Activated CD4-positive, alpha-beta T cell treated with anti-CD3 and anti-CD28 coated beads for 1 hour (primary cell): Measurements from ENCODE around the gene FBRSL1.
"Not testable (repeated sequence)": the region's sequence is repeated elsewhere in the genome, so short reads cannot be mapped to it uniquely, and the experiment has no call there.

Source experiments
- DNase-seq: peaks from one replicate; pipeline ENCODE4 v3.0.0-alpha.2; 2020

FBRSL1 gene

DNA sequence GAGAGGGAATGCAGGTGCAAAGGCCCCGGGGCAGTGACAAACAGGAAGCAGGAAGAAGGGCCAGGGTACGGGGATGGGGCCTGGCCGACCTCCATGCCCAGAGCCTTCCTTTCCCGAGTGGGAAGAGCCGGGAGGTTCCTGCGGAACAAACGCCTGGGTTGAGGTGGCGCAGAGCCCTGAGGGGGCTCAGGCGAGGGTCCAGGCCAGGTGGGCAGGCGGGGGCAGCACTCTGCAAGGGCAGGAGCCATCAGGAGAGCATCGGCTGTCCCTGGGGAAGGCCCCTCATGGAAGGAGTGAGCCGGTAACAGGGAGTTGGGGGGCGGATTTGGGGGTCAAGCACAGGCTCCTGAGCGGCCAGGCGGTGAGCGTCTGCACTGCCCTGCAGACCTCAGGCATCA, 18.1 kb upstream of the FBRSL1 start:
- no peak for DNase-seq

DNA sequence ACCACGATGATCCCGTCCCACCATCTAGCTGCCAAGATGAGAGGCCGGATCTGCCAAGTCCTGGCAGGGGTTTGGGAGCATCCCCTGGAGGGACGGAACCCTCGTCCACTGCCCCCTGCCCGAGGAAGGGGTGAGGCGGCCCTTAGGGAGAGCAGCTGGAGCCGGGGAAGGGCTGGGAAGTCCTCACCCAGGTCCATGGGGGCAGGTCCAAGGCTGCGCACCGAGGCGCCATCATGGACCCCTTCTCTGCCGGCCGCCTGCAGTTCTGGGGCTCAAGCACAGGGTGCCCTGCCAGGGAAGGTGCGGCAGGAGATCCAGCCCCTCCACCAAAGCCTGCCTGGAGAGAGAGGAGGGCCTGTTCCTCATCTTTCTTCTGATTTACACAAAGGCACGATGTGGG, 17.6 kb upstream of the FBRSL1 start:
- DNase-seq: no peak

DNA sequence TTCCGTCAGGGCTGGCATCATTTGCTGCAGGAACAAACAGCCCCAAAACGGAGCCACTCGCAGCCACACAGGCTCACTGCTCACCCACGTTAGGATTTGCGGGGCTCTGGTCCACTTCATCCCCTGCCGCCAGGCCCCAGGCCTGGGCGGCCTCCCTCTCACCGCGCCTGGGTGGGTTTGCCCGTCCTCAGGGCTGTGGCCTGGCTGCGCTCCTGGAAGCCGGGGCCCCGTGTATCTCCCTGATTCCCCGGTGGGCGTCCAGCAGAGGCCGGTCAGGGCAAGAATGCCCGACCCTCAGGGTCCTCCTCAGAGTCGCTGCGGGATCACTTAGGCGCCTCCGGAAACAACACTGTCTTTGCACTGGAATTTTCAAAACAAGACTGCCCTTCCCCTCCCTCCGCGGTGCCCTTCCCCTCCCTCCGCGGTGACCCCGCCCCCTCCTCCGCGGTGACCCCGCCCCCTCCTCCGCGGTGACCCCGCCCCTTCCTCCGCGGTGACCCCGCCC, 15.7 kb upstream of the FBRSL1 start:
- no peak for DNase-seq

DNA sequence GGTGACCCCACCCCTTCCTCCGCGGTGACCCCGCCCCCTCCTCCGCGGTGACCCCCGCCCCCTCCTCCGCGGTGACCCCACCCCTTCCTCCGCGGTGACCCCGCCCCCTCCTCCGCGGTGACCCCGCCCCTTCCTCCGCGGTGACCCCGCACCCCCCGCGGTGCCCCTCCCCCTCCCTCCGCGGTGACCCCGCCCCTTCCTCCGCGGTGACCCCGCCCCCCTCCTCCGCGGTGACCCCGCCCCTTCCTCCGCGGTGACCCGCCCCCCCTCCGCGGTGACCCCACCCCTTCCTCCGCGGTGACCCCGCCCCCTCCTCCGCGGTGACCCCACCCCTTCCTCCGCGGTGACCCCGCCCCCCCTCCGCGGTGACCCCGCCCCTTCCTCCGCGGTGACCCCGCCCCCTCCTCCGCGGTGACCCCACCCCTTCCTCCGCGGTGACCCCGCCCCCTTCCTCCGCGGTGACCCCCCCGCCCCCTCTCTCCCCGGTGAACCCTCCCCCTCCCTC, 15.1 kb upstream of the FBRSL1 start:
- DNase-seq: not testable (repeated sequence)

DNA sequence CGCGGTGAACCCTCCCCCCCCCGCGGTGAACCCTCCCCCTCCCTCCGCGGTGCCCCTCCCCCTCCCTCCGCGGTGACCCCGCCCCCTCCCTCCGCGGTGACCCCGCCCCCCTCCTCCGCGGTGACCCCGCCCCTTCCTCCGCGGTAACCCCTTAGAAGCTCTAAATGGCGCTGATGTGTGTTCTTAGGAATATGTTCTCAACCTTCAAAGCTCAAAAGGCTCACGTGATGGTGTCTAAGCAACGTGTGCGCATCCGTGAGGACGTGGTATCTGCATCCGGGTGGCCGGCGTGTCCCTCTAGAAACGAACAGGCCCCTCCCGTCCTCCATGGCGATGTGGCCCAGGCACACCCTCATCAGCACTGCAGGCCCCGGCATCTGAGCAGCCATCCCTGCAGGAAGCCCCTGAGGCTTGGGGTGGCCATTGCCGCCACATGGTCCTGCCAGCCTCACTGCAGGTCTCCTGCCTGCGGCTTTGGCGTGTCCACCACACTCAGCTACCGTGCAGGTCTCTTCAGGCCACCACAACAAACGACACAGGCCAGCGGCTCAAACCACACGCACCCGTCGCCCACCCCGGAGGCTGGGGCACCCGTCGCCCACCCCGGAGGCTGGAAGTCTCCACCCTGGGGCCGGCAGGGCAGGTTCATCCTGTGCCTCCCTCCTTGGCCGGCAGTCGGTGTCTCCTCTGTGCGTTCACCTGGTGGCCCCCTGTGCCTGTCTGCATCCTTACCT, 14.5 kb upstream of the FBRSL1 start:
- no peak for DNase-seq

DNA sequence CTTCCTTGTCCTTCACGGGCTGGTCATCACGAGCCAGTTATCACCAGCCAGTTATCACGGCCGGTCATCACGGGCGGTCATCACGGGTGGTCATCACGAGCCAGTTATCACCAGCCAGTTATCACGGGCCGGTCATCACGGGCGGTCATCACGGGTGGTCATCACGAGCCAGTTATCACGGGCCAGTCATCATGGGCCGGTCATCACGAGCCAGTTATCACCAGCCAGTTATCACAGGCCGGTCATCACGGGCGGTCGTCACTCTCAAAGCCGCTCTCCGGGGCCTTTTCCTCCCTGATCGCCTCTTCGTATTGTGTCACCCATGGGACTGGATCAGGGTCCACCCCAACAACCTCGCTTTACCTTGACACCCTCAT, 13.9 kb upstream of the FBRSL1 start:
- no peak for DNase-seq

DNA sequence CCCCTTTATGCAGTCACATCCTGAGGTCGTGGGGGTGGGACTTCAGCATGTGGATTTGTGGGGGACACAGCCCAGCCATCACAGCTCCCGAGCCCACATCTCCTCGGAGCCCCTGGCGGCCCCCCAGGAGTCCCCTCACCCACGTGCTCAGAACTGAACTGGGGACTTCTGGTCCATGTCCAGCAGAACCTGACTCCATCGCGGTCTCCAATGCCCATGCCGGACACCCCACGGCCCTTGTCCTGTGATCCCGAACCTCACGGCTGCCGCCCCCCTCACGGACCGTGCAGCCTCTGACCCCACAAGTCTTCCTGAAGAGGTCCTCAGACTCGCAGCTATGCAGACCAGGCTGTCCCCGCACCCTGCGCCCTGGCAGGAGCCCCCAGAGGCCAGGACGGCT, 13.5 kb upstream of the FBRSL1 start:
- no peak for DNase-seq

DNA sequence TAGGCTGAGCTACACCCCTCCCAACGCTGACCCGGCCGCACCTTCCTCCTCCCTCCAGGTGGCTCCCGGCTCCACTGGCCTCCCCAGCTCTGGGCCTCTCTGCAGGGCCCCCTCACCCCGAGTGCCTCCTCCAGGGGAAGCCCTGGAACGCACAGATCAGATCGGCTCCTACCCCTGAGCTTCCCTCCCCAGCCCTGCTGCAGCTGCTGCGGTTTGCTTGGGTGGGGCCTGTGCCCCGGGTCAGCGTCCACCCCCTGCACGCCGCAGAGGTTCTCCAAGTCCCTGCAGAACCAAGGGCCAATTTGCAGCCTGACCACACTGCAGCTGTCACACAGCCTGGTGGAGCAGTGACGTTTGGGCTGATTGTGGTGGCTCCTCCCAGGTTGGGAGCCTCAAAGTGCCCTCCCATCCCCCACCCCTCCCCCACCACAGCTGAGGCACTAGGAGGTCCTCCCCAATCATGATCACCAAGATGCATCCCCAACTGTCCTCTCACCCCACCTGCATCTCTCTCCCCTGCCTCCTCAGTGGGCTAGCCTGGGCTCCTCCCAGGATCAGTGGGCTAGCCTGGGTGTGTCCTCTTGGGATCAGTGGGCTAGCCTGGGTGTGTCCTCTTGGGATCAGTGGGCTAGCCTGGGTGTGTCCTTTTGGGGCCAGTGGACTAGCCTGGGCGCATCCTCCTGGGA, 12.8 kb upstream of the FBRSL1 start:
- DNase-seq: no peak

DNA sequence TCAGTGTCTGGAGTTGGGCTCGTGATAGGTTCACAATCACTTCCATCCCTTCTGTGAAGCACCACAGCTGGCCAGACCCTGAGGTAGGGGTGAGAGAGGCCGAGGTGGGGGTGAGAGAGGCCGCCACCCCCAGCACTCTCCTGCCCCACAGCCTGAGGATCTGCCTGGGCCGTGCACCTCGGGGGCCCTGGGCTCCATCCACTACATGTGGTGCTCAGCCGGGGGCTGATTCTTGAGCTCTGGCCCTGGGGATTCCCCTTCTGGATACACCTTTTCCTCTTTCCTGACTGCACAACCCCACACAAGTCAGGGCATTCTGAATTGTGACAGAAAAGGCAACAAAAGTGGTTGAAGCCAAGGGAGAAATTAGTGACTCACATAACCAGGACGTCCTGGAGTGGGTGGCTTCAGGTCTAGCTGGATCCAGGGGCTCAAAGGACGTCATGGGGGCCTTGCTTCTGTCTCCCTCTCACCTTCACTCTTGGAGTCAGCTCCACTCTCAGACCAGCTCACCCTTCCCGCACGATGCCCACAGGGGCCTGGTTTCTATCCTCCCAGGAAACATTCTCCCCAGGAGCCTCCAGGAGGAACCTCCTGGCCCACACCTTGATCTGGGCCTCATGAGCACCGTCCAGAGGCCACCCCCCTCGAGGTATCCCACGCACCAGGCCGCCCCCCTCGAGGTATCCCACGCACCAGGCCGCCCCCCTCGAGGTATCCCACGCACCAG, 12.1 kb upstream of the FBRSL1 start:
- DNase-seq: no peak

DNA sequence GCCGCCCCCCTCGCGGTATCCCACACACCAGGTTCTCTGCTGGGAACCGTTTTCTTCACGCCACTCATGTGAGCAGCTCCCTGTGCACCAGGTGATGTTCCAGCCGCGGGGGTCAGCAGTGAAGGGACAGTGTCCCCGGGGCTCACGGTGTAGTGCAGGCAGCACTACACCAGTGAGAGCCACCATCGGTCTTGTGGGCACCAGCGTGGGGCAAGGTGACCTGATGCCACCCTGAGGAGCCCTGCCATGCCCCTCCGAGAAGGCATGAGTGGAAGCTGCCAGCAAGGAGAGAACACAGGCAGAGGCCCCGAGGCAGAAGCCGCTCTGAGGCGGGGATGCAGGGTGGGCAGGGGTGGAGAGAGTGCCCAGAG, 11.5 kb upstream of the FBRSL1 start:
- no peak for DNase-seq

DNA sequence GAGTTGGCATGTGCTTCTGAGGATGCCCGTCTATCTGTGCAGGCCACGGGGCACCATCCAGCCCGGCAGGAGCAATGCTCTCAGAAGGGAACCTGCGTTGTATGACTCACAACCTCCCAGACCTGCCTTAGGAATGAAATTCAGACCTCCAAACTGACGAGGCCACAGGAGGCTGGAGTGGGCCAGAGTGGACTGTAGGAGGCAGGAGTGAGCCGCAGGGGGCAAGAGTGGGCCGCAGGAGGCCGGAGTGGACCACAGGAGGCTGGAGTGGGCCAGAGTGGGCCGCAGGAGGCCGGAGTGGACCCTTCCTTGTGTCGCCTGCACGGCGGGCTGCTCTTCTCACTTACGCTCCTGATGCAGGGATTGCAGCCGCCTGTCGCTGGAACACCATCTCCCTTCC, 11.1 kb upstream of the FBRSL1 start:
- DNase-seq: no peak

DNA sequence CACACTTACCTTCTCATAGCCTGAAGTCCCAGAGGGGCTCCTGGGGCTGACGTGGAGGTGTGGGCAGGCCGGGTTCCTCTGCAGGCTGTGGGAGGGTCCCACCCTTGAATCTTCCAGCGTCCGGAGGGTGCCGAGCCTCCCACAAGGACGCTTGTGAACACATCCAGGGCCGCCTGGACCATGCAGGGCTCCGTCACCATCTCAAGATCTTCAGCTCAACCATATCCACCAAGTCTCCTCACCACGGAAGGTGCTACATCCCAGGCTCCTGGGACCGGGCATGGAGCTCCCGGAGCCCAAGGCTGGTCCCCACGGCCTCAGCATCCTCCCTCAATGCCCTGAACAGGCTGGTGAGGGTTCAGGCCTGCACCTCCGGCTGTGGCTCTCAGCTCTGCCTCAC, 10.7 kb upstream of the FBRSL1 start:
- no peak for DNase-seq

DNA sequence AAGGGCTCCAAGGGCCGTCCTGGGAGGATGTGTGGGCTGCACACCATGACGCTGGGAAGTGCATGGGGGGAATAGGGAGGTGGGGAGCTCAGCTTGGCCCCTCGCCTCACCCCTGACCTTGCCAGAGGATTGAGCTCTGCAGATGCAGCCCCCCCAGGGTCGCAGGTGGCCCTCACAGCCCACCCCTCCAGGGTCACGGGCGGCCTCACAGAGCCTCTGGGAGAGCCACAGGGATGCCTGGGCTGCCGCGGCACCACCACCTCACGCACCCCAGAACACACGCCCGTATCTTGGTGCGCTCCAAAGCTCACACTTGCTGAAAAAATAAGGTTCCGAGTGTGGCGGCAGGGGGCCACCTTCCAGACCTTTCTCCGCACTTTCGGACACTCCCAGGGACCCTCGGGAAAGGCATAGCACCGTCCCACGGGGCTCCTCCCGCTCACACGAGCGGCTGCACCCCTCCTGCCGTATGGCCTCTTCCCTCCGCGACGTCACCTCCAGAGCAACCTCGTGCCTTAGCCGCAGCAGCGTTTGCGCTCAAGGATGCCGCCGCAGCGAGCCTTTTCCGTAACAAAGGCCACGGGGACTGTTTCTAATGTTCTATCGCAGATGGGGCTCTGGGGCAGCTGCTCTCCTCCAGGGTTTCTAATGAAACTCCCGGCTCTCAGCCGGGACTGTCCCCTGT, 9.9 kb upstream of the FBRSL1 start:
- no peak for DNase-seq

DNA sequence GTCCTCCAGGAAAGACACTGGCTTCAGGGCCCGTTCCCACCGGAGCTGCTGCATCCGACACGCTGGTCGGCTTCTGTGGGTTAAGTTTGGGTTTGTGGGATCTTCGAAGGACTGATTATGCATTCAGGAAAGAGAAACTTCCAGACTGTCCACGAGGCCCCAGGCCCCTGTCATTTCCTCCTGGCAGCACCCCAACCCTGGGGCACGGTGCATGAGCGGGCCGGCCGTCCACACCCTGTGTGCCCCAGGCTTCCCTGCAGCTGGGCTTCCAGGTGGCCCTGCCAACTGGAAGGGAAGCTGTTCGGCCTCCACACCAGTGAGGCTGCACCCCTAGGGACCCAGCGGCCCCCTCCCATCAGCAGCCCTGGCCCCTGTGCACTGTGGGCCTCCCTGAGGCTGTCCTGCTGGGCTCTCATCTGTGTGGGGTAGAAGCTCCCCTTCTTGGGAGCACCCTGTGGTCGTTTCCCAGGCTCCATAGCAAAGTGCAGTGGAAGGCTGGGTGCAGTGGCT, 9.3 kb upstream of the FBRSL1 start:
- no peak for DNase-seq

DNA sequence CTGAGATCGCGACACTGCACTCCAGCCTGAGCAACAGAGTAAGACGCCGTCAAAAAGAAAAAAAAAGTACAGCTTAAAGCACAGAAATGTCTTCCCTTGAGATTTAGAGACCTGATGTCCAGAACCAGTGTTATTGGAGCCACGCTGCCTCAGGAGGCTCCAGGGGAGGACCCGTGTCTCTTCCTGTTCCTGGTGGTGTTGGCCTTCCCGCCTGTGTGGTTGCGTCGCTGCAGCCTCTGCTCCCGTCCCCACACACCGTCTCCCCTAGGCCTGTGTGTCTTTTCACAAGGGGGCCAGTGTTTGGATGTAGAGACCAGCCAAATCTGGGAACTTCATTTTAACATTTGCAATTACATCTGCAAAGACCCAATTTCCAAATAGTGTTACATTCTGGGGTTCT, 8.6 kb upstream of the FBRSL1 start:
- no peak for DNase-seq

DNA sequence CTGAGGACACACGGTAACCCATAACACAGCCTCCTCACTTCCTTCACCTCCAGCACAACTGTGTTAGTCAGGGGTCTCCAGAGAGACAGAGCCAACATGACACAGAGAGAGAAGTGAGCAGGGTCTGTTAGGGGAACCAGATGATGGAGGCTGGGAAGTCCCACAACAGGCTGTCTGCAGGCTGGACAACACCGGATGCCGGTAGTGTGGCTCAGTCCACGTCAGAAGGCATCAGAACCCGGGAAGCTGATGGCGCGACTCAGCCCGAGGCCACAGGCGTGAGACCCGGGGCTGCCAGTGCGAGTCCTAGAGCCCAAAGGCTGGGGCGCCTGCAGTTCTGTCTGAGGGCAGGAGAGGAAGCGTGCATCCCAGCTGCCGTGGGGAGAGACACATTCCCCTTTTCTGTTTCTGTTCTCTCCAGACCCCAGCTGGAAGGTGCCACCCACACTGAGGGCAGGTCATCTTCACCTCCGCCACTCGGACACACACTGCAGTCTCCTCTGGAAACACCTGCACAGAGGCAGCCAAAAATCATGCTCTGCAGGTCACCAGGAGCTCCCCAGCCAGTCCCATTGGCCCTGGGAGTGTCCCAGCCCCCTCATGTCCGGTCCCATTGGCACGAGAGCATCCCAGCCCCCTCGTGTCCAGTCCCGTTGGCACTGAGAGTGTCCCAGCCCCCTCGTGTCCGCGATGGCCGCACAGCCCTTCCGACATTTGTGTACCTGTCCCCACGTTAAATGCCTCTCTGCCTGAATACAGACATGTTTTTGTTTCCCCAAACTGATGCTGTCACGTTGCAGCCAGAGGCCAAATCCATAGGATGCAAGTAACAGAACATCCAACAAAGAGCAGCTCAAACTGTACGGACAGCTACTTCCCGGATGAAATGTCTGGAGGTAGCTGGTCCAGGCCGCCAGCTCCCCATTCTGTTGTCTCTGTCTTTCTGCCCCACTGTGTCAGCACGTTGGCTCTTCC, 7.9 kb upstream of the FBRSL1 start:
- DNase-seq: no peak

DNA sequence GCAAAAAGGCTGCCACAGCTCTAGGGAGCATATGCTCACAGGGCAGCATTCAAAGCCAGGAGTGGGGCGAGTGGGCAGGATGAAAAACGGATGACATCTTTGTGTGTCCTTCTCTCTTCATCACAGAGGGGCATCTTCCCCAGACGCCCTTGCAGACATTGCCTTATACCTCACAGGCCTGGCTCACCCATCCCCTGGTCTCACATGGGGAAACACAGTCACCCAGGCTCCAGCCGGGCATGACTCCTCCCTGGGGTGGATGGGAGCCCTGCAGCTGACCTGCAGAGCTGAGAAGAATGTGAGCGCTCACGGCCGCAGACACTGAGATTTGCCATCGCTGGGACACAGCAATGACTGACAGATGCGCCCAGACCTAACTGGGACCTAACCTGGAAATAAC, 7.2 kb upstream of the FBRSL1 start:
- DNase-seq: no peak

DNA sequence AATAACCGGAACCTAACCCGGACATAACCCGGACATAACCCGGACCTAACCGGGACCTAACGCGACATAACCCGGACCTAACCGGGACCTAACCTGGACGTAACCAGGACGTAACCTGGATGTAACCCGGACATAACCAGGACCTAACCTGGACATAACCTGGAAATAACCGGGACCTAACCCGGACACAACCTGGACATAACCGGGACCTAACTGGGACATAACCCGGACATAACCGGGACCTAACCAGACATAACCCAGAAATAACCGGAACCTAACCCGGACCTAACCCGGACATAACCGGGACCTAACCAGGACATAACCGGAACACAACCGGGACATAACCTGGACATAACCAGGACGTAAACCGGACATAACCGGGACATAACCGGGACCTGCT, 6.7 kb upstream of the FBRSL1 start:
- no peak for DNase-seq

DNA sequence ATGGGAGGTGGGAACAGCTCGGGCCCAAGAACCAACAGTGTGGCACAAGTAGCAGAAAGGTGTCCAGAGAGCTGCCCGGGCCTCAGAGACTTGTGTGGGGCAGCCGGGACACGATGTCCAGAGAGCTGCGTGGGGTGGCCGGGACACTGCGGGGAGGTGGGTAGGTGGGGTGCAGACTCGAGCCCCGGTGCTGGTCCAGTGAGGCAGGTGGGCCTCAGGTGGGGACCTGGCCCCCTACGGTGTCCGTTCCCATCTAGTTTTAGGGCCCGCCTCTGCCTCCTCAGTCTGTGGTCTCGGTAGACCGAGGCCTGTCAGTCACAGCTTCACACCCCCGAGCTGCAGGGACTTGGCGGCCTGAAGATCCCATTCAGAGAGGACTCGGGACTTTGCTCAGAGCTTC, 6.3 kb upstream of the FBRSL1 start:
- DNase-seq: no peak

DNA sequence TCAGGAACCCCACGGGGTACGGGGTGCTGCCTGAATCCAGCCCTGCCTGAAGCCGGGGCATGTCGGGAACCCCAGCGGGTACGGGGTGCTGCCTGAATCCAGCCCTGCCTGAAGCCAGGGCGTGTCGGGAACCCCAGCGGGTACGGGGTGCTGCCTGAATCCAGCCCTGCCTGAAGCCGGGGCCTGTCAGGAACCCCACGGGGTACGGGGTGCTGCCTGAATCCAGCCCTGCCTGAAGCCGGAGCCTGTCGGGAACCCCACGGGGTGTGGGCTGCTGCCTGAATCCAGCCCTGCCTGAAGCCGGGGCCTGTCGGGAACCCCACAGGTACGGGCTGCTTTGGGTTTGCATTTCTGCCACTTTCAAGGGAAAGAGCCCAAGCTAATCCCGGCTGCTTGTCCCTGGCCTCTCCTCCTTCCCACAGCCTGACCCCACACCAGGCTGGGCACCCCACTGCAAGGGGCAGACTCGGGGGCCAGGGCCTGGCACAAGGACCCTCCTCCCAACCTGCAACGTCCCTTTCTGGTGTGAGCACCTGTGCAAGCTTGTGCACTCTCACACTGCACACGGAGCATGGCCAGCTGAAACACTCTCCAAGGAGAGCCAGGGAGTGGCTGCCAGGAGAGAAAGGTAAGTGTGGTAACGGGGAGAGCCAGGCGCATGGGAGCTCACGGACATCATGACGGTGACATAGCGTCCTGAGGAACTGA, 5.6 kb upstream of the FBRSL1 start:
- no peak for DNase-seq

DNA sequence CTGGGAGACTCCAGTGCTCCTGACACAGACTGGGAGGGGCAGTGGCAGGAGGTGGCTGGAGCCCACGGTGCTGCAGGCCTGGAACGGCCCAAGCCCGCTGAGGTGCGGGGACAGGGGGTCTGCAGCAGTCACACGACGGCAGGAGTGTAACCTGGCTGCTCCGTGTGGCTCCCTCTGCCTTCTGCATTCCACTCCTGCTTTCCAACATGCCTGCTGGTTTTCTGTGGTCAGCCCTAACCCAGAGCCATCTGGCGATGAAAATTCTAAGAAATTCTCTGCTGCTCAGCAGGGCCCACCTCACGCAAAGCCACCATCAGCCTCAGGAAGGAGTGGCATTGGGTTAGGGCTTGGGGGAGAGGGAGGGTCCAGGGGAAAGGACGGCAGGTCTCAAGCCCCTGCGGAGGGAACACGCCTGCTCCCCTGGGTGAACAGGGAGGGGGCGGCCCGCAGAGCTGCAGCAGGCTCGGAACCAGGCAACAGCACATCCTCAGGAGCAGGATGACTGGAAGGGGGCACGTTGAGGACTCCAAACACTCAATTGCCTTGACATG, 5.0 kb upstream of the FBRSL1 start:
- no peak for DNase-seq
